ENCODE data around the gene PSAT1. TPM values are rescaled to one million over a fixed set of nuclear protein-coding genes. Genes with fewer than 3 reads are reported as not detected.

PSAT1 gene
- total RNA-seq, 6 experiments from 2014 or later: 34.2 to 117 (median 89.3) TPM

GRCh38 chr9:78289474-78289873, 7.5 kb upstream of the PSAT1 start:
- ATAC-seq (no peak), DNase-seq (no peak)
- TF ChIP-seq, protein P1, sequence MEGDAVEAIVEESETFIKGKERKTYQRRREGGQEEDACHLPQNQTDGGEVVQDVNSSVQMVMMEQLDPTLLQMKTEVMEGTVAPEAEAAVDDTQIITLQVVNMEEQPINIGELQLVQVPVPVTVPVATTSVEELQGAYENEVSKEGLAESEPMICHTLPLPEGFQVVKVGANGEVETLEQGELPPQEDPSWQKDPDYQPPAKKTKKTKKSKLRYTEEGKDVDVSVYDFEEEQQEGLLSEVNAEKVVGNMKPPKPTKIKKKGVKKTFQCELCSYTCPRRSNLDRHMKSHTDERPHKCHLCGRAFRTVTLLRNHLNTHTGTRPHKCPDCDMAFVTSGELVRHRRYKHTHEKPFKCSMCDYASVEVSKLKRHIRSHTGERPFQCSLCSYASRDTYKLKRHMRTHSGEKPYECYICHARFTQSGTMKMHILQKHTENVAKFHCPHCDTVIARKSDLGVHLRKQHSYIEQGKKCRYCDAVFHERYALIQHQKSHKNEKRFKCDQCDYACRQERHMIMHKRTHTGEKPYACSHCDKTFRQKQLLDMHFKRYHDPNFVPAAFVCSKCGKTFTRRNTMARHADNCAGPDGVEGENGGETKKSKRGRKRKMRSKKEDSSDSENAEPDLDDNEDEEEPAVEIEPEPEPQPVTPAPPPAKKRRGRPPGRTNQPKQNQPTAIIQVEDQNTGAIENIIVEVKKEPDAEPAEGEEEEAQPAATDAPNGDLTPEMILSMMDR (IDR thresholded peaks at IDR 0.05): no peak
- TF ChIP-seq POLR2A (IDR thresholded peaks at IDR 0.05): no peak
- no peak overlapping the region for H3K27ac ChIP-seq
- H3K4me1 ChIP-seq: peaks cover 0 to 34% (median 6%) of the 10 kb centered on the region in 4 donors
- intact Hi-C loops (cut with DNase I): no loop called here
- no peaks in the 10 kb centered on the region for H3K9me3 ChIP-seq
- H3K4me3 ChIP-seq: no peak overlapping the region
- no peaks in the 10 kb centered on the region for H3K27me3 ChIP-seq
- H3K36me3 ChIP-seq: no peaks in the 10 kb centered on the region
- 100% methylated on average over 1 of the region's 1 CpG for WGBS (ENCODE audit: insufficient coverage, low coverage, low lambda C conversion rate, missing lambda C conversion rate)

DNA sequence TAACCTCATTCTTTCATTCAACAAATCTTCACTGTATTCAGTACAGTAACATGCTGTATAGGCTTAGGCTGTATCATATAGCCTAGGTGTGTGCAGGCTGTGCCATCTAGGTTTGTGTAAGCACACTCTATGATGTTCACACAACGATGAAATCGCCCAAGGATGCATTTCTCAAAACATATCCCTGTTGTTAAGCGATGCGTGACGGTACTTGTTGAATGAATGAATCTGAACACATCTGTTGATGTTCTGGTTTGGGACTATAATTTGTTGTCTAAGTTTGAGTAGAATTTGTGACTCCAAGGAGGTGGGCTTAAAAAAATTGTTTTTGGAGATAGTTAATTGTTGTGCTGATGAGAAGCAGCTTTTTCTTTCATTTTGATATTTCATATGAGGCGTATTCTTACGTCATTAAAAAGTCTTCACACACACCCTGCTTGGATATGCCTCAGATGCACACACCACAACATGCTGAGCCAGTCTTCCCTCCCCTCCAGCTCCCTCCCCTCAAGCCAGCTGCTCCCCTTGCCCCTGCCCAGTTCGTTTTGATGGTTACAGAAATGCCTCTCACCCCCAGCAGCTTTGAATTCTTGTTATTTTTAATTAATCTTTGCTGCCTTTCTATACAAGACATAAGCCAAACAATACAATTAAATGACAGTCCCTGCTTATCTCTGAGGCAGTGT, 5.5 kb upstream of the PSAT1 start:
- no peaks in the 10 kb centered on the region for H3K9me3 ChIP-seq
- TF ChIP-seq, protein P1 (IDR thresholded peaks at IDR 0.05): no peak
- TF ChIP-seq POLR2A (IDR thresholded peaks at IDR 0.05): no peak
- intact Hi-C loops (cut with DNase I): no loop called here
- no peaks in the 10 kb centered on the region for H3K27me3 ChIP-seq
- H3K4me1 ChIP-seq: peaks cover 0 to 40% (median 2%) of the 10 kb centered on the region in 4 donors
- DNase-seq: no peak
- H3K27ac ChIP-seq: no peak overlapping the region
- WGBS (ENCODE audit: insufficient coverage, low coverage, low lambda C conversion rate, missing lambda C conversion rate): 90% methylated on average over 8 of the region's 8 CpGs
- ATAC-seq: no peak
- H3K36me3 ChIP-seq: no peaks in the 10 kb centered on the region
- H3K4me3 ChIP-seq: no peak overlapping the region

- no peaks in the 10 kb centered on the region for H3K27me3 ChIP-seq
- no peaks in the 10 kb centered on the region for H3K9me3 ChIP-seq
- H3K4me3 ChIP-seq: no peak overlapping the region
- no peak overlapping the region for H3K27ac ChIP-seq
- H3K36me3 ChIP-seq: no peaks in the 10 kb centered on the region
- ATAC-seq: no peak
- WGBS (ENCODE audit: insufficient coverage, low coverage, low lambda C conversion rate, missing lambda C conversion rate): 53% methylated on average over 5 of the region's 6 CpGs
- TF ChIP-seq, protein P1 (IDR thresholded peaks at IDR 0.05): no peak
- no peak for TF ChIP-seq POLR2A (IDR thresholded peaks at IDR 0.05)
- intact Hi-C loops (cut with DNase I): no loop called here
- peaks cover 0 to 37% (median 0%) of the 10 kb centered on the region in 4 donors for H3K4me1 ChIP-seq
- no peak for DNase-seq
Observed at GRCh38 chr9:78292026-78292425, 4.9 kb upstream of the PSAT1 start.

DNA sequence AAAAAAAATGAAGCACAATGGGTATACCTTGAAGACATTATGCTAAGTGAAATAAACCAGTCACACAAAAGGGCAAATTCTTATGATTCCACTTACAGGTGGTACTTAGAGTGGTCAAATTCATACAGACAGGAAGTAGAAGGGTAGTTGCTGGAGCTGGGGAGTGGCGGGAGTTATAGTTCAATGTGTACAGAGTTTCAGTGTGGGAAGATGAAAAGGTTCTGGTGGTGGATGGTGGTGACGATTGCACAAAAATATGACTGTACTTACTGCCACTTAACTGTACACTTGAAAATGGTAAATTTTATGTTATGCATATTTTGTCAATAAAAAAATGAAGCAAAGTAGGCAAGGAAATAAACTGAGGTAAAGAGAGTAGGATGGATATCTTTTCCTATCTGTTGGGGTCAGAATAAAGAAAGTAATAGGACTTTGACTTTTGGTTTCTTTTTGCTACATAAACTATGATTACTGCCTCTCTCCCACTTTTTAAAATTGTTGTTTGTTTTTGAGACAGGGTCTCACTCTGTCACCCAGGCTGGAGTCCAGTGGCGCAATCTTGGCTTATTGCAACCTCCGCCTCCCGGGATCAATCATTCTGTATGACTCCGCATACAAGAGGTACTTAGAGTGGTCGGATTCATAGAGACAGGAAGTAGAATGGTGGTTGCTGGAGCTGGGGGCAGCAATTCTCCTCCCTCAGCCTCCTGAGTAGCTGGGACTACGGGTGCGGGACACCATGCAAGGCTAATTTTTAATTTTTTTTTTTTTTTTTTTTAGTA, 4.0 kb upstream of the PSAT1 start:
- Histone ChIP-seq H3K27ac (no peak overlapping the region), H3K4me3 (no peak overlapping the region), H3K36me3 (no peaks in the 10 kb centered on the region), H3K27me3 (no peaks in the 10 kb centered on the region), H3K9me3 (no peaks in the 10 kb centered on the region), H3K4me1 (peaks cover 0 to 31% (median 0%) of the 10 kb centered on the region in 4 donors)
- WGBS (ENCODE audit: insufficient coverage, low coverage, low lambda C conversion rate, missing lambda C conversion rate): 43% methylated on average over 9 of the region's 9 CpGs
- TF ChIP-seq POLR2A (IDR thresholded peaks at IDR 0.05): no peak
- TF ChIP-seq, protein P1 (IDR thresholded peaks at IDR 0.05): no peak
- DNase-seq: no peak
- ATAC-seq: no peak
- intact Hi-C loops (cut with DNase I): no loop called here
